ENCODE measurements around the gene NNMT. TPM values are rescaled to one million over a fixed set of nuclear protein-coding genes. Genes with fewer than 3 reads are reported as not detected.

NNMT gene
- total RNA-seq (100 to 1,000 TPM; 131 to 324 (median 200) TPM), polyA plus RNA-seq (100 to 1,000 TPM; 222 to 265 (median 236) TPM)
- long read RNA-seq, donor 1, partial matches to known transcripts: 0 of 2 reads
- long read RNA-seq, donor 1, other reads (novel, unspliced or antisense): 0 of 2 reads
- long read RNA-seq, donor 2, partial matches to known transcripts: 0 of 1 reads
- long read RNA-seq, donor 2, other reads (novel, unspliced or antisense): 0 of 1 reads

DNA sequence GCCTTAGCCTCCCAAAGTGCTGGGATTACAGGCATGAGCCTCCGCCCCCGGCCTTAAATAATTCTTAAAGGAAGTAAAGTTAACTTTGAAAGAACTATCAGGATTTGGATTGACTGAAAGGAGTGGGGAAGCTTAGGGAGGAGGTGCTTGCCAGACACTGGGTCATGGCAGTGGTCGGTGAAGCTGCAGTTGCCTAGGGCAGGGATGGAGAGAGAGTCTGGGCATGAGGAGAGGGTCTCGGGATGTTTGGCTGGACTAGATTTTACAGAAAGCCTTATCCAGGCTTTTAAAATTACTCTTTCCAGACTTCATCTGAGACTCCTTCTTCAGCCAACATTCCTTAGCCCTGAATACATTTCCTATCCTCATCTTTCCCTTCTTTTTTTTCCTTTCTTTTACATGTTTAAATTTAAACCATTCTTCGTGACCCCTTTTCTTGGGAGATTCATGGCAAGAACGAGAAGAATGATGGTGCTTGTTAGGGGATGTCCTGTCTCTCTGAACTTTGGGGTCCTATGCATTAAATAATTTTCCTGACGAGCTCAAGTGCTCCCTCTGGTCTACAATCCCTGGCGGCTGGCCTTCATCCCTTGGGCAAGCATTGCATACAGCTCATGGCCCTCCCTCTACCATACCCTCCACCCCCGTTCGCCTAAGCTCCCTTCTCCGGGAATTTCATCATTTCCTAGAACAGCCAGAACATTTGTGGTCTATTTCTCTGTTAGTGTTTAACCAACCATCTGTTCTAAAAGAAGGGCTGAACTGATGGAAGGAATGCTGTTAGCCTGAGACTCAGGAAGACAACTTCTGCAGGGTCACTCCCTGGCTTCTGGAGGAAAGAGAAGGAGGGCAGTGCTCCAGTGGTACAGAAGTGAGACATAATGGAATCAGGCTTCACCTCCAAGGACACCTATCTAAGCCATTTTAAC, at the start of gene NNMT:
NNMT (plus strand) TSS at position 724 of the 929 bp plus-strand sequence; CDS start at position 882, 158 bp downstream.
- peaks cover 0 to 3% (median 0%) of the 10 kb centered on the region in 6 donors for H3K36me3 ChIP-seq
- peaks cover 0 to 12% (median 0%) of the 10 kb centered on the region in 8 donors for H3K9me3 ChIP-seq
- H3K27ac ChIP-seq: peak within 1 kb of the TSS; percentile 63 to 90 (median 85)
- H3K4me3 ChIP-seq: peak within 1 kb of the TSS; percentile 26 to 67 (median 38)
- TF ChIP-seq POLR2A (IDR thresholded peaks at IDR 0.05): peak in 2 of 3 donors; percentile 32 to 54
- TF ChIP-seq POLR2AphosphoS5 (IDR thresholded peaks at IDR 0.05): peak in 2 of 3 donors; percentile 50 to 88
- TF ChIP-seq, protein P1, sequence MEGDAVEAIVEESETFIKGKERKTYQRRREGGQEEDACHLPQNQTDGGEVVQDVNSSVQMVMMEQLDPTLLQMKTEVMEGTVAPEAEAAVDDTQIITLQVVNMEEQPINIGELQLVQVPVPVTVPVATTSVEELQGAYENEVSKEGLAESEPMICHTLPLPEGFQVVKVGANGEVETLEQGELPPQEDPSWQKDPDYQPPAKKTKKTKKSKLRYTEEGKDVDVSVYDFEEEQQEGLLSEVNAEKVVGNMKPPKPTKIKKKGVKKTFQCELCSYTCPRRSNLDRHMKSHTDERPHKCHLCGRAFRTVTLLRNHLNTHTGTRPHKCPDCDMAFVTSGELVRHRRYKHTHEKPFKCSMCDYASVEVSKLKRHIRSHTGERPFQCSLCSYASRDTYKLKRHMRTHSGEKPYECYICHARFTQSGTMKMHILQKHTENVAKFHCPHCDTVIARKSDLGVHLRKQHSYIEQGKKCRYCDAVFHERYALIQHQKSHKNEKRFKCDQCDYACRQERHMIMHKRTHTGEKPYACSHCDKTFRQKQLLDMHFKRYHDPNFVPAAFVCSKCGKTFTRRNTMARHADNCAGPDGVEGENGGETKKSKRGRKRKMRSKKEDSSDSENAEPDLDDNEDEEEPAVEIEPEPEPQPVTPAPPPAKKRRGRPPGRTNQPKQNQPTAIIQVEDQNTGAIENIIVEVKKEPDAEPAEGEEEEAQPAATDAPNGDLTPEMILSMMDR (IDR thresholded peaks at IDR 0.05 in 8 of 11, conservative IDR thresholded peaks at IDR 0.05 in 3 of 11): no peak
- 48 to 62% (median 56%) methylated on average over 11 of the region's 11 CpGs for WGBS, 5 donors
- H3K27me3 ChIP-seq (replicated peaks in 1 of 7): peaks cover 0 to 7% (median 0%) of the 10 kb centered on the region in 7 donors
- intact Hi-C loops (cut with DNase I; ENCODE audit: low total_unique reads): no loop called here
- H3K4me1 ChIP-seq: peaks cover 4 to 38% (median 9%) of the 10 kb centered on the region in 6 donors
- no peak for DNase-seq

DNA sequence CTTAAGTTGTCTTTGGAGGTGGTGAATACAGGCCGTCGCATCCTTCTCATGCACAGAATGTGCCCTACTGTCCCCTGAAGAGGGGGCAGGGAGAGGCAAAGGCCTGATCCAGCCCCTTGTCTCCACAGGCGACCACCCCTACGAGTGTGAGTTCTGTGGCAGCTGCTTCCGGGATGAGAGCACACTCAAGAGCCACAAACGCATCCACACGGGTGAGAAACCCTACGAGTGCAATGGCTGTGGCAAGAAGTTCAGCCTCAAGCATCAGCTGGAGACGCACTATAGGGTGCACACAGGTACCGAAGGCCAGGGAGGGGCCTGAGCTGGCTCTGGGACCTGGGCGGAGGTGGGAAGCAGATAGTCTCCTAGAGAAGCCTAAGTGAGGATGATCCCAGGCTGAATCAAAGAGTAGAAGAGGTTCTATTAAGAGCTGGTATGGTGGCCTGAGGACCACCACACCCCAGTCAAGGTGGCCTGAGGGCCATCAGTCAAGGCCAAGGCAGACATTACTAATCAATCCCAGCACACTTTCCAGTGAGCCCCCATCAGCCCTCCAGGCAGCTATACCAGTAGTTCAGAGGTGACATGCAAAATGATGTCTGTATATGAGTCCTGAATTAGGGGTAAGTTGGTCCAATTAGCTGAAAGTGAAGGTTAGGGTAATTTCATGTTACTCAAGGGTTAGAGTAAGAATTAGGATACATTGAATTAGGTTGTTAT, 49.0 kb upstream of the NNMT start:
- intact Hi-C loops (cut with DNase I; ENCODE audit: low total_unique reads): no loop called here
- Histone ChIP-seq H3K9me3 (no peaks in the 10 kb centered on the region), H3K27me3 (replicated peaks in 1 of 7) (no peaks in the 10 kb centered on the region), H3K4me3 (no peak overlapping the region), H3K27ac (no peak overlapping the region), H3K36me3 (peaks cover 0 to 96% (median 26%) of the 10 kb centered on the region in 6 donors), H3K4me1 (no peaks in the 10 kb centered on the region)
- no peak for DNase-seq
- 82 to 95% (median 93%) methylated on average over 11 of the region's 11 CpGs for WGBS, 5 donors
- peak; percentile 24 to 44 (median 37) for TF ChIP-seq POLR2AphosphoS5 (IDR thresholded peaks at IDR 0.05)
- TF ChIP-seq, protein P1 (IDR thresholded peaks at IDR 0.05 in 8 of 11, conservative IDR thresholded peaks at IDR 0.05 in 3 of 11): no peak

DNA sequence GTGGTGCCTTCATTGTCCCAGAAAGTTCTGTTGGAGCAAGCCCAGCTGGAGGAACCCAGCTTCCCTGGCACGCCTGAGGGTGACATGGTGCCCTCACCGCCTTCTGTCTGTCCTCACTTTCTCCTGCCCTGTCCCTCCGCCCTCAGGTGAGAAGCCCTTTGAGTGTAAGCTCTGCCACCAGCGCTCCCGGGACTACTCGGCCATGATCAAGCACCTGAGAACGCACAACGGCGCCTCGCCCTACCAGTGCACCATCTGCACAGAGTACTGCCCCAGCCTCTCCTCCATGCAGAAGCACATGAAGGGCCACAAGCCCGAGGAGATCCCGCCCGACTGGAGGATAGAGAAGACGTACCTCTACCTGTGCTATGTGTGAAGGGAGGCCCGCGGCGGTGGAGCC, 46.0 kb upstream of the NNMT start:
- no peak overlapping the region for H3K4me3 ChIP-seq
- H3K9me3 ChIP-seq: no peaks in the 10 kb centered on the region
- peaks cover 0 to 92% (median 23%) of the 10 kb centered on the region in 6 donors for H3K36me3 ChIP-seq
- H3K4me1 ChIP-seq: no peaks in the 10 kb centered on the region
- intact Hi-C loops (cut with DNase I; ENCODE audit: low total_unique reads): loop anchor here (10.0 kb wide), 1 partner anchor 55 kb away; no protein-coding TSS in a partner anchor
- H3K27ac ChIP-seq: no peak overlapping the region
- no peak for DNase-seq
- TF ChIP-seq POLR2A (IDR thresholded peaks at IDR 0.05): no peak
- TF ChIP-seq, protein P1 (IDR thresholded peaks at IDR 0.05 in 8 of 11, conservative IDR thresholded peaks at IDR 0.05 in 3 of 11): no peak
- peak; percentile 13 to 57 (median 27) for TF ChIP-seq POLR2AphosphoS5 (IDR thresholded peaks at IDR 0.05)
- 86 to 96% (median 89%) methylated on average over 17 of the region's 17 CpGs for WGBS, 5 donors
- no peaks in the 10 kb centered on the region for H3K27me3 ChIP-seq (replicated peaks in 1 of 7)

All from spleen (tissue), 13 donors.